ENCODE results near the gene NFATC2IP.

The NFATC2IP gene

DNA sequence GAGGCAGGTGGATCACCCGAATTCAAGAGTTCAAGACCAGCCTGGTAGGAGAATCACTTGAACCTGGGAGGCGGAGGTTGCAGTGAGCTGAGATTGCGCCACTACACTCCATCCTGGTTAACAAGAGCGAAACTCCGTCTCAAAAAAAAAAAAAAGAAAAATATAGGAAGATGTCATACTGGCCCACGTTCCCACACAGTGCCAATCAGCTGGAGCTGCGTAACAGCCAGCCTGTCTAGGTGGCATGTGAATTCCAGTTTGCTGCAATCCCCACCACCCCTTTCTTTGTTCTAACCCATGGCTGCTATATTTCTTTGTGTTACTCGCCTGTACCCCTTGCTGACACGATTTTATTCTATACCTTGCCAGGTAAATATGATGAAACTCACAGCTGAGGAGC, 7.5 kb downstream of the NFATC2IP start:
- H3K4me1 ChIP-seq (ENCODE audit: low read length): no peaks in the 10 kb centered on the region
- H3K4me3 ChIP-seq (ENCODE audit: low read length): no peak overlapping the region
- no peaks in the 10 kb centered on the region for H3K9me2 ChIP-seq (replicated peaks; ENCODE audit: insufficient read depth, low read length)
- H3K27ac ChIP-seq (ENCODE audit: low read length): no peak overlapping the region
- no peak overlapping the region for H3K9ac ChIP-seq (ENCODE audit: low read length)
- no peaks in the 10 kb centered on the region for H4K20me1 ChIP-seq (ENCODE audit: insufficient read depth, low read length)
- H2AFZ ChIP-seq (ENCODE audit: low read length): no peak overlapping the region
- H3F3A ChIP-seq (ENCODE audit: insufficient read depth, low read length): no peaks in the 10 kb centered on the region
- no peak overlapping the region for H3K4me2 ChIP-seq (ENCODE audit: low read depth, low read length)
- peaks cover 9% of the 10 kb centered on the region for H3K36me3 ChIP-seq (replicated peaks; ENCODE audit: insufficient read depth, low read length)
- DNase-seq: no peak
- peaks cover 27% of the 10 kb centered on the region for H3K79me2 ChIP-seq (ENCODE audit: low read length)
- H3K9me3 ChIP-seq (replicated peaks; ENCODE audit: insufficient read depth, low read length): no peaks in the 10 kb centered on the region
- TF ChIP-seq EZH2 (optimal IDR thresholded peaks at IDR 0.05; ENCODE audit: low read depth, low read length) (no peak), EZH2phosphoT487 (IDR thresholded peaks at IDR 0.05; ENCODE audit: low read length) (no peak)
- TF ChIP-seq, protein P1, sequence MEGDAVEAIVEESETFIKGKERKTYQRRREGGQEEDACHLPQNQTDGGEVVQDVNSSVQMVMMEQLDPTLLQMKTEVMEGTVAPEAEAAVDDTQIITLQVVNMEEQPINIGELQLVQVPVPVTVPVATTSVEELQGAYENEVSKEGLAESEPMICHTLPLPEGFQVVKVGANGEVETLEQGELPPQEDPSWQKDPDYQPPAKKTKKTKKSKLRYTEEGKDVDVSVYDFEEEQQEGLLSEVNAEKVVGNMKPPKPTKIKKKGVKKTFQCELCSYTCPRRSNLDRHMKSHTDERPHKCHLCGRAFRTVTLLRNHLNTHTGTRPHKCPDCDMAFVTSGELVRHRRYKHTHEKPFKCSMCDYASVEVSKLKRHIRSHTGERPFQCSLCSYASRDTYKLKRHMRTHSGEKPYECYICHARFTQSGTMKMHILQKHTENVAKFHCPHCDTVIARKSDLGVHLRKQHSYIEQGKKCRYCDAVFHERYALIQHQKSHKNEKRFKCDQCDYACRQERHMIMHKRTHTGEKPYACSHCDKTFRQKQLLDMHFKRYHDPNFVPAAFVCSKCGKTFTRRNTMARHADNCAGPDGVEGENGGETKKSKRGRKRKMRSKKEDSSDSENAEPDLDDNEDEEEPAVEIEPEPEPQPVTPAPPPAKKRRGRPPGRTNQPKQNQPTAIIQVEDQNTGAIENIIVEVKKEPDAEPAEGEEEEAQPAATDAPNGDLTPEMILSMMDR (IDR thresholded peaks at IDR 0.05; ENCODE audit: low read length): no peak
- H3K27me3 ChIP-seq (replicated peaks; ENCODE audit: insufficient read depth, low read length): no peaks in the 10 kb centered on the region

DNA sequence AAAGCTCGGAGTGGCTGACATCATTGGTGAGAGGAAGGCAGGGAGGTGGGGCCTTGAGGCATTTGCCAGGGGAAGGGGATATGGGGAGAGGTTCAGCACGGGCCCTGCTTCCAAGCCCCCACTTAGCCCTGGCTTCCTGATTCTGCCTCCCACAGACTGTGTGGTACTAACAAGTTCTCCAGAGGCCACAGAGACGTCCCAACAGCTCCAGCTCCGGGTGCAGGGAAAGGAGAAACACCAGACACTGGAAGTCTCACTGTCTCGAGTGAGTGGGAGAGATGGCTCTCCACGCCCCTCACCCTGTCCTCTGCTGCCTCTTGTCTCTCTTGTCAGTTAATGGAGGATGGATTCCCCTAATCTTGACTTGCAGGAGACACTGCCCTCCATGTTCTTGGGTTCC, 8.1 kb downstream of the NFATC2IP start:
- no peaks in the 10 kb centered on the region for H3K4me1 ChIP-seq (ENCODE audit: low read length)
- TF ChIP-seq, protein P1 (IDR thresholded peaks at IDR 0.05; ENCODE audit: low read length): no peak
- TF ChIP-seq EZH2 (optimal IDR thresholded peaks at IDR 0.05; ENCODE audit: low read depth, low read length): no peak
- no peak for TF ChIP-seq EZH2phosphoT487 (IDR thresholded peaks at IDR 0.05; ENCODE audit: low read length)
- H3K27me3 ChIP-seq (replicated peaks; ENCODE audit: insufficient read depth, low read length): no peaks in the 10 kb centered on the region
- DNase-seq: no peak
- no peak overlapping the region for H3K4me2 ChIP-seq (ENCODE audit: low read depth, low read length)
- peaks cover 11% of the 10 kb centered on the region for H3K36me3 ChIP-seq (replicated peaks; ENCODE audit: insufficient read depth, low read length)
- peaks cover 21% of the 10 kb centered on the region for H3K79me2 ChIP-seq (ENCODE audit: low read length)
- no peaks in the 10 kb centered on the region for H3K9me2 ChIP-seq (replicated peaks; ENCODE audit: insufficient read depth, low read length)
- no peaks in the 10 kb centered on the region for H3K9me3 ChIP-seq (replicated peaks; ENCODE audit: insufficient read depth, low read length)
- H3F3A ChIP-seq (ENCODE audit: insufficient read depth, low read length): no peaks in the 10 kb centered on the region
- H2AFZ ChIP-seq (ENCODE audit: low read length): no peak overlapping the region
- H3K4me3 ChIP-seq (ENCODE audit: low read length): no peak overlapping the region
- no peaks in the 10 kb centered on the region for H4K20me1 ChIP-seq (ENCODE audit: insufficient read depth, low read length)
- no peak overlapping the region for H3K9ac ChIP-seq (ENCODE audit: low read length)
- no peak overlapping the region for H3K27ac ChIP-seq (ENCODE audit: low read length)

DNA sequence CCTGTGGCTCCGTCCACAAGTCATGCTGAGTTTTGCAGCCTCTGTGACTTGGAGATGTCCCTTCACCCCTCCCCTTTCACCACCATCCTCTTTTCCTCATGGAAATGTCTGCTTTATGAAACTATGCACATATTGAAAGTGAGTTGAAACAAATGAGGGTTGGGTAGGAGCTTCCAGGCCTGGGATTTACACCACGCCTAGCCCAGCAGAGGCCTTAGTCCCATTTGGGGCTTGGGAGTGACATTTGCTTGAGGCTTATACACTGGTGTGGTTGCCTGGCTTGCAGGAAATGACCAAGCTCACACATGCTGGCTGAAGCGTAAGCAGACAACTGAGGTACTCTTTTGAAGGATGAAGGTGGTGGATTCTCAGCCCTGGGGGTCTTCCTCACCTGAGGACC, 13.3 kb downstream of the NFATC2IP start:
- TF ChIP-seq, protein P1 (IDR thresholded peaks at IDR 0.05; ENCODE audit: low read length): no peak
- TF ChIP-seq EZH2 (optimal IDR thresholded peaks at IDR 0.05; ENCODE audit: low read depth, low read length) (no peak), EZH2phosphoT487 (IDR thresholded peaks at IDR 0.05; ENCODE audit: low read length) (no peak)

More for the DNA sequence above, 13.3 kb downstream of the NFATC2IP start:
- peaks cover 5% of the 10 kb centered on the region for H3K36me3 ChIP-seq (replicated peaks; ENCODE audit: insufficient read depth, low read length)
- no peak overlapping the region for H3K27ac ChIP-seq (ENCODE audit: low read length)
- H3K79me2 ChIP-seq (ENCODE audit: low read length): no peaks in the 10 kb centered on the region
- H2AFZ ChIP-seq (ENCODE audit: low read length): no peak overlapping the region
- no peaks in the 10 kb centered on the region for H3K9me3 ChIP-seq (replicated peaks; ENCODE audit: insufficient read depth, low read length)
- no peaks in the 10 kb centered on the region for H3K9me2 ChIP-seq (replicated peaks; ENCODE audit: insufficient read depth, low read length)
- no peak overlapping the region for H3K4me3 ChIP-seq (ENCODE audit: low read length)
- H3K4me2 ChIP-seq (ENCODE audit: low read depth, low read length): no peak overlapping the region
- no peak for DNase-seq
- no peak overlapping the region for H3K9ac ChIP-seq (ENCODE audit: low read length)
- H3K4me1 ChIP-seq (ENCODE audit: low read length): no peaks in the 10 kb centered on the region
- no peaks in the 10 kb centered on the region for H3K27me3 ChIP-seq (replicated peaks; ENCODE audit: insufficient read depth, low read length)
- peaks cover 5% of the 10 kb centered on the region; the same call in 1 of the 2 replicates for H3F3A ChIP-seq (ENCODE audit: insufficient read depth, low read length)
- H4K20me1 ChIP-seq (ENCODE audit: insufficient read depth, low read length): no peaks in the 10 kb centered on the region

Measured in MM.1S (cell line).